K562 (cell line): ENCODE data around the gene CLEC4A. TPM values are rescaled to one million over a fixed set of nuclear protein-coding genes. Genes with fewer than 3 reads are reported as not detected.

Experiments used
- CC2D1A ChIP-seq: fragments of 450-650 bp; IDR thresholded peaks from 2 replicates; pipeline ENCODE4 v1.6.1; 2017; ENCODE audit warnings: mild to moderate bottlenecking
- REST ChIP-seq, 2 experiments: fragments of 450-650 bp; formaldehyde crosslinking in 1 of 2; IDR thresholded peaks; 2 replicates each; pipeline versions ENCODE4 v1.4.0 to v1.6.1; 2014 to 2020; ENCODE audit warnings: mild to moderate bottlenecking in 2 of 2, borderline replicate concordance in 1 of 2, low read depth in 1 of 2
- polyA plus RNA-seq, 8 experiments: library from polyadenylated mRNA; depleted of rRNA in 4 of 8; stranded (reverse) in 5 of 8; unstranded in 3 of 8; fragments of >200 nt; fragmentation: Nextera tagmentation in 2 of 8; fragmentation: Illumina TruSeq in 1 of 8; extraction: Ambion mirVana in 2 of 8; extraction: Trizol in 1 of 8; gene quantifications; 2 replicates each; pipeline versions ENCODE4 v1.2.1 to v1.2.3, GENCODE V29; 2011 to 2014; ENCODE audit warnings: inconsistent platforms in 1 of 8, missing spikeins in 1 of 8
- total RNA-seq, 7 experiments: library from RNA; depleted of rRNA in 6 of 7; stranded (reverse); fragments of >200 nt in 6 of 7; fragmentation: Illumina TruSeq in 2 of 7; extraction: Trizol in 2 of 7; gene quantifications; 2 replicates each; pipeline versions ENCODE4 v1.2.1 to v1.2.3, GENCODE V29; 2011 to 2021; ENCODE audit warnings: low replicate concordance in 1 of 7
- TF ChIP-seq, protein P1 (sequence below), 3 experiments: IDR thresholded peaks in 2 of 3; conservative IDR thresholded peaks in 1 of 3; 2 replicates each; pipeline ENCODE4 v1.5.1; 2011 to 2012; ENCODE audit warnings: low read length in 3 of 3, mild to moderate bottlenecking in 3 of 3, control low read depth in 2 of 3, improper control_type of control experiment in 1 of 3, inconsistent platforms in 1 of 3, low read depth in 1 of 3, mixed read lengths in 1 of 3, moderate library complexity in 1 of 3; ENCODE audit not compliant: insufficient read depth in 2 of 3

Gene CLEC4A
- total and polyA plus RNA-seq, 9 of the 15 experiments (the other 6 are each of a cell fraction or from before 2014, with no cell fraction given), result 0.06 to 0.27 (median 0.18) TPM; not detected in 5

DNA sequence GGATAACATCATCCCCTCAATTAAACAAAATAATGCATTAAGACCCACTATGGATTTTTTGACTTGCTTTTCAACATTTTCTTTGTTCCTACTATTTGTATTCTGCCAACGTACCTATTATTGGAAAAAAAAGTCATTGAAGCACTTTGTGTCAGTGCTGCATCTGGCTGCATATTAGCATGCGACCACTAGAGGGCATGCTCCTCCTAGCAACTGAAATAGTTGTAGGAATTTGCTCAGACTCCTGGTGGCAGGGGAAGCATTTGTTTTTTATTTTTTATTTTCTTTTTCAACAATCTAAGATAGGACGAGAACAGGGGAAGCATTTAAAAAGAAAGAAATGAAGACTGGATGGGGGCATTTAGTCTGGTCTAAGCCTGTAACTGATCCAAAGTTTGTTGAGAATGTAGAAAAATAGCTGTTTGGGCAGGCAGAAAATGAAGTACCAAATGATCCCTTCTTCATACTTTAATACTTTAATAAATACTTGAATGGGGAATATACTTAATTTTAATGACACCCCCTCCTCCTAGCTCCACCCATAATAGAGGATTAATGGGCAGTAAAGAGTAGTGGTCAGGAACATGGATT is 14.5 kb upstream of the CLEC4A start (continued):
- TF ChIP-seq REST (IDR thresholded peaks at IDR 0.05; ENCODE audit: borderline replicate concordance), result peak; percentile 81; the same call in 1 of the 2 replicates
- TF ChIP-seq REST (CRISPR knock-in tag; IDR thresholded peaks at IDR 0.05; ENCODE audit: low read depth), result no peak
- TF ChIP-seq, protein P1, sequence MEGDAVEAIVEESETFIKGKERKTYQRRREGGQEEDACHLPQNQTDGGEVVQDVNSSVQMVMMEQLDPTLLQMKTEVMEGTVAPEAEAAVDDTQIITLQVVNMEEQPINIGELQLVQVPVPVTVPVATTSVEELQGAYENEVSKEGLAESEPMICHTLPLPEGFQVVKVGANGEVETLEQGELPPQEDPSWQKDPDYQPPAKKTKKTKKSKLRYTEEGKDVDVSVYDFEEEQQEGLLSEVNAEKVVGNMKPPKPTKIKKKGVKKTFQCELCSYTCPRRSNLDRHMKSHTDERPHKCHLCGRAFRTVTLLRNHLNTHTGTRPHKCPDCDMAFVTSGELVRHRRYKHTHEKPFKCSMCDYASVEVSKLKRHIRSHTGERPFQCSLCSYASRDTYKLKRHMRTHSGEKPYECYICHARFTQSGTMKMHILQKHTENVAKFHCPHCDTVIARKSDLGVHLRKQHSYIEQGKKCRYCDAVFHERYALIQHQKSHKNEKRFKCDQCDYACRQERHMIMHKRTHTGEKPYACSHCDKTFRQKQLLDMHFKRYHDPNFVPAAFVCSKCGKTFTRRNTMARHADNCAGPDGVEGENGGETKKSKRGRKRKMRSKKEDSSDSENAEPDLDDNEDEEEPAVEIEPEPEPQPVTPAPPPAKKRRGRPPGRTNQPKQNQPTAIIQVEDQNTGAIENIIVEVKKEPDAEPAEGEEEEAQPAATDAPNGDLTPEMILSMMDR (IDR thresholded peaks at IDR 0.05 in 2 of 3, conservative IDR thresholded peaks at IDR 0.05 in 1 of 3; ENCODE audit: insufficient read depth in 2 of 3, low read depth in 1 of 3, low read length in 3 of 3), result peak; percentile 85 to 94 (median 94)
- TF ChIP-seq CC2D1A, result peak; percentile 32; the same call in 1 of the 2 replicates
